GM19395 (cell line): Measurements from ENCODE around the gene ATXN1.
"Not testable (repeated sequence)": the region's sequence is repeated elsewhere in the genome, so short reads cannot be mapped to it uniquely, and the experiment has no call there.

ENCODE experiments used
- ATAC-seq: cut with Tn5 transposase; IDR thresholded peaks from one replicate; pipeline ENCODE4 v1.9.1; 2021; ENCODE audit warnings: mild to moderate bottlenecking, moderate library complexity; ENCODE audit not compliant: unreplicated experiment

The ATXN1 gene

GRCh38 chr6:16406538-16406937, 354.7 kb downstream of the ATXN1 start:
- not testable (repeated sequence) for ATAC-seq

GRCh38 chr6:16405375-16405774, 355.9 kb downstream of the ATXN1 start:
- ATAC-seq, result no peak

GRCh38 chr6:16404456-16404855, 356.8 kb downstream of the ATXN1 start:
- no peak for ATAC-seq

- no peak for ATAC-seq
These were observed 357.4 kb downstream of the ATXN1 start for GRCh38 chr6:16403831-16404230.

- no peak for ATAC-seq
These were observed 358.7 kb downstream of the ATXN1 start for GRCh38 chr6:16402581-16402900.

GRCh38 chr6:16400248-16400760, 361.0 kb downstream of the ATXN1 start:
- no peak for ATAC-seq

- no peak for ATAC-seq
These were observed 361.6 kb downstream of the ATXN1 start for GRCh38 chr6:16399695-16400094.

- ATAC-seq, result no peak
These were observed 362.1 kb downstream of the ATXN1 start for GRCh38 chr6:16399158-16399557.

GRCh38 chr6:16398587-16398986, 362.7 kb downstream of the ATXN1 start:
- no peak for ATAC-seq

- ATAC-seq, result no peak
These were observed 363.6 kb downstream of the ATXN1 start for GRCh38 chr6:16397623-16398022.

GRCh38 chr6:16396497-16397319, 364.6 kb downstream of the ATXN1 start:
- ATAC-seq, result no peak

- no peak for ATAC-seq
These were observed 366.6 kb downstream of the ATXN1 start for GRCh38 chr6:16394632-16395031.

- ATAC-seq, result no peak
These were observed 367.9 kb downstream of the ATXN1 start for GRCh38 chr6:16393326-16393725.

GRCh38 chr6:16392010-16392409, 369.2 kb downstream of the ATXN1 start:
- ATAC-seq, result no peak

GRCh38 chr6:16391451-16391912, 369.8 kb downstream of the ATXN1 start:
- no peak for ATAC-seq

- ATAC-seq, result not testable (repeated sequence)
These were observed 370.3 kb downstream of the ATXN1 start for GRCh38 chr6:16390909-16391450.

GRCh38 chr6:16389642-16390041, 371.6 kb downstream of the ATXN1 start:
- no peak for ATAC-seq

GRCh38 chr6:16388488-16388887, 372.8 kb downstream of the ATXN1 start:
- no peak for ATAC-seq

GRCh38 chr6:16386057-16386456, 375.2 kb downstream of the ATXN1 start:
- no peak for ATAC-seq

- ATAC-seq, result no peak
These were observed 377.6 kb downstream of the ATXN1 start for GRCh38 chr6:16383607-16384206.

- not testable (repeated sequence) for ATAC-seq
These were observed 379.3 kb downstream of the ATXN1 start for GRCh38 chr6:16381968-16382367.

- no peak for ATAC-seq
These were observed 380.9 kb downstream of the ATXN1 start for GRCh38 chr6:16380220-16380809.
